Urothelium cell line (cell line): ENCODE measurements around the gene HTRA3.
A peak's percentile ranks its signal among the peaks of the same experiment; 100 is the strongest.

Experiments
- DNase-seq: peaks from one replicate; pipeline ENCODE4 v3.0.0; 2011; ENCODE audit warnings: low spot score, mixed read lengths
- FAIRE-seq: peaks from 2 replicates; lab custom pipeline; 2011; peaks lifted over from hg19 to GRCh38; lab: Jason Lieb, UNC

HTRA3 gene

GRCh38 chr4:8278421-8279287 is 9.1 kb downstream of the HTRA3 start:
- DNase-seq, result peak; percentile 77

GRCh38 chr4:8279321-8280157 is 10.0 kb downstream of the HTRA3 start:
- DNase-seq (no peak), FAIRE-seq (no peak)

More at GRCh38 chr4:8278421-8279287, 9.1 kb downstream of the HTRA3 start:
- FAIRE-seq, result no peak

- FAIRE-seq (no peak), DNase-seq (no peak)
Measured at GRCh38 chr4:8280158-8280875, 10.8 kb downstream of the HTRA3 start.

GRCh38 chr4:8280876-8281440 is 11.4 kb downstream of the HTRA3 start:
- DNase-seq (no peak), FAIRE-seq (no peak)

- FAIRE-seq, result no peak
- DNase-seq, result no peak
Measured at GRCh38 chr4:8281519-8282133, 12.1 kb downstream of the HTRA3 start.

- no peak for FAIRE-seq
- DNase-seq, result no peak
Measured at GRCh38 chr4:8282134-8282641, 12.6 kb downstream of the HTRA3 start.

GRCh38 chr4:8282742-8283141 is 13.2 kb downstream of the HTRA3 start:
- FAIRE-seq, result no peak
- DNase-seq, result no peak

GRCh38 chr4:8283161-8283560 is 13.6 kb downstream of the HTRA3 start:
- DNase-seq (no peak), FAIRE-seq (no peak)

- FAIRE-seq (no peak), DNase-seq (no peak)
Measured at GRCh38 chr4:8283631-8284121, 14.1 kb downstream of the HTRA3 start.

DNA sequence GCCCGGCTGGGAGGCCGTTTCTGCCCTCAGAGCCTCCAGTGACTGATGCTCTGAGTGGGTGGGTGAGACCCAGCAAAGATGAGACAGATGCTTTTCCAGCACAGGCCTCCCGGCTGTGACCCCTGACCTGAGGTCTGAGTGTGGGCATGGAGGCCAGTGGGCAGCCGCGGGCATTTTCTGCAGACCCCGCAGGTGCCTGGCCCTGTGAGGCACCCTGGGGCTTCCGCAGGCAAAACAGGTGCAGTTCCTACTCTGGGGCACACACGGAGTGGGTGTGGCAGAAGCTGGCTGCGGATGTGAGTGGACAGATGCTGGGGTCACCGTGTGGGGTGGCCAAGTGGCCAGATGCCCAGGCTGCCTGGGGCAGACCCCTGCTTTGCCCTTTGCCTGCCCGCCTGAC is 14.8 kb downstream of the HTRA3 start:
- FAIRE-seq (no peak), DNase-seq (no peak)

DNA sequence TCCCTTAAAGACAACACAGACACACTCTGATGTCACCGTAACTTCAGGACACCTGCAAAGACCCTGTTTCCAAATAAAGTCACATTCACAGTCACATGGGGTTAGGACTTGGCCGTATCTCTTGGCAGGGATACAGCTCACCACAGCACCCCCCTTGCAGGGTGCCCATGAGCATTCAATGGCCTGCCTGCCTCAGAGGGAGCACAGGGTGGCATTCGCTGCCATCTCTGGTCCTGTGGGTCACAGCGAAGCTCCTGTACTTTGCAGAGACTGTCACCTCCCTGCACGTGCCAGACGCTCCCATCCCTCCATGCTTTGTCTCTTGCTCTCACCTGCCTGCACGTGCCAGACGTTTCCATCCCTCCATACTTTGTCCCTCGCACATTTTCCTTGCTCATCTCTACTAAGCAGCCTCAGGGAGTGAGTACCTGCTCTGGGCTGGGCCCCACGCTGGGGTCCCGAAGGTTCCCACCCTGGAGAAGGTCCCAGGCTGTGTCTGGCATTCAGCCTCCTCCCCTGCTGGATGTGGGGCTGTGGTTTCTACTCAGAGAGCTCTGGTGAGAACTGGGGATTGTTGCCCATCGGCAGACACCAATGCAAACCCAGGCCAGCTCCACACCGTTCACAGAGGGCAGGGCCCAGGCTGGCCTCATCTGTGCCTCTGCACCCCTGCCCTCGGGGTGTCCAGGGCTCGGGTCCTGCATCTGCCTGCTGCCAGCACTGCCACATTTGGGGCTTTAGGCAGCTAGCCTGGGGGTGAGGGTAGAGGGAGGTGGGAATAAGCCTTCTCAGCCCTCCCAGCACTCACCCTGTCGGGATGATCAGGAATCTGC is 15.8 kb downstream of the HTRA3 start:
- no peak for FAIRE-seq

DNA sequence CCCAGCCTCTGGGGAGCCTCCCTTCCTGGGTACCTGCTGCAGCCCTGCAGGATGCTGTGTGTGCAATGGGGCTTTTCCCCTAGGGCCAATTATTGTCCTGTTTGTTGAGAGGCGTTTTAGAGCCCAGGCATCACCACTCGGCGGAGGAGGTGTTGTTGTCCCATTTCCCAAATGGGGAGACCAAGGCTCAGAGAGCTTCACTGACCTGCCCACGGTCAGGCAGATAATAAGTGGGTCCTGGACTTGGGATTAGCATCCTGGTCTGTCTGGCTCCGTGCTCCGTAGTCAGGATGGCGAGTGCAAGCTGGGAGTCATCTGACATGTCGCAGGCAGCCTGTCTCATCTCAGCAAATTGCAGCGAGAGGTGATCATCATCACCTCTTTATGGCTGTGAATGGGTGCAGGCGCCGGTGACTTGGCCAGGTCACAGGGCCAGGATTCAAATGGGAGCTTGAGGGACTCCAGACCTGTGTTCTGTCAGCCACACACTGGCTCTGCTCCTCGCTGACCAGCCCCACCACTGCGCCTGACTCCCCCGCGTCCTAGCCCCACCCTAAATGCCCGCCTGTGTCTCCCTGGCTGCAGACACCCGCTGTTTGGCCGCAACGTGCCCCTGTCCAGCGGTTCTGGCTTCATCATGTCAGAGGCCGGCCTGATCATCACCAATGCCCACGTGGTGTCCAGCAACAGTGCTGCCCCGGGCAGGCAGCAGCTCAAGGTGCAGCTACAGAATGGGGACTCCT is 16.6 kb downstream of the HTRA3 start:
- FAIRE-seq (no peak), DNase-seq (no peak)

More for the DNA sequence above, 15.8 kb downstream of the HTRA3 start:
- DNase-seq, result no peak

DNA sequence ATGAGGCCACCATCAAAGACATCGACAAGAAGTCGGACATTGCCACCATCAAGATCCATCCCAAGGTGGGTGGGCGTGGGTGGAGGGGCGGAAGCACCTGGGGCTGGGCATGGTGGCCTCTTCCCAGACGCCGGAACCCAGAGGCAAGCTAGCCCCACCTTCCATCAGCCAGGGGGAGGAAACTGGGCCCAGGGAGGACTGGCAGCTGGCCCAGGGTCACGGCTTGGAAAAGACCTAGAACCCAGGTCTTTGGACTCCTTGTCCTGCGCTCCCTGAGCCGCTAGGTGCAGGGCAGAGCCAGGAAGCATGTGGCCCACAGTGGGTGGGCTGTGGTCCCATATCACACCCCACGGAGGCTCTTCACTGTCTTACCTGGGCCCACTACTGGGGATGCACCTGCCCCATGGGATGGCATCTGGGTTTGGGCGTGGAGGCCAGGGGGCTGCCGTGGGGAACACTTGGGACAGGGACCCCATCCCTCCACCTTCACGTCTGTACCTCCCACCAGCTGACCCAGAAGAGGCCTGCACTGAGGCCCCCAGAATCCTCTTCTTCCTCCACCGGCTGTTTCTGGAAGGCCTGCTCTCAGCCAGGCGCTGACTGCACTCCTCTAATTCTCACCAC is 17.3 kb downstream of the HTRA3 start:
- DNase-seq (no peak), FAIRE-seq (no peak)

GRCh38 chr4:8287343-8288280 is 18.1 kb downstream of the HTRA3 start:
- no peak for FAIRE-seq
- no peak for DNase-seq

GRCh38 chr4:8289151-8289750 is 19.7 kb downstream of the HTRA3 start:
- FAIRE-seq, result no peak
- no peak for DNase-seq

- no peak for DNase-seq
- no peak for FAIRE-seq
Measured at GRCh38 chr4:8289956-8290700, 20.6 kb downstream of the HTRA3 start.
